ENCODE measurements around the gene TMEM179.

TMEM179 gene

GRCh38 chr14:104598039-104598909, 6.3 kb downstream of the TMEM179 start:
- no peak for FAIRE-seq

DNA sequence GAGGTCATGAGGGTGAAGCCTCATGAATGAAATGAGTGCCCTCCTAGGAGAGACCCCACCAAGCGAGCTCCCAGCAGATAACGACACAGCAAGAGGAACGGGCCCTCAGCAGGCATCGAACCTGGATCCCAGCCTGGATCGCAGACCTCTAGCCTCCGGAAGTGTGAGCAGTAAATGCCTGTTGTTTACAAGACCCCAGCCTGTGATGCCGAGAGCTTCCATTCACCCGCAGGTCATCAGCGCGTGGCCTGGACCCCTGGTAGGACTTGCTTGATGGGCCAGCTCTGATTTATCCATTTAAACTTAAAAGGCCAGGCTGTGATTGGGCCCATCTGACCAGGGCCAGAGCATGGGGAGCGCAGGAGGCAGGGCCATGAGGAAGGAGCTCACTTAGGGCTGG, 7.0 kb downstream of the TMEM179 start:
- FAIRE-seq = no peak

DNA sequence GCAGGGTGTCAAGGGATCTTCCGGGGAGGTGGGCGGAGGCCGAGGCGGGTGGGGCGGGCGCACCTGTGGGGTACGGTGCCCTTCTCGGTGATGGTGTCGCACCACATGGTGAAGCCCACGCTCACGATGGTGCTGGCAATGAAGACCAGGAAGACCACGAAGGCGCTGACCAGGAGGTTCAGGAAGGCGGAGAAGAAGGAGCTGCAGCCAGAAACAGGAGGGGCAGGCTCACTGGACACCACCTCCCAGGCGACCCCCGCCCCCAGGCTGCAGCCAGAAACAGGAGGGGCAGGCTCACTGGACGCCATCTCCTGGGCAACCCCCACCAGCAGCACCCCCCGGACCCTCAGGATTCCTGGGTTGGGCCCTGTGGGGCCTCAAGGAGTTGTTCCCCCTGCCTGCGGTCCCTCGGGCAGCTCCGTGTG, 7.6 kb downstream of the TMEM179 start:
- FAIRE-seq = no peak

DNA sequence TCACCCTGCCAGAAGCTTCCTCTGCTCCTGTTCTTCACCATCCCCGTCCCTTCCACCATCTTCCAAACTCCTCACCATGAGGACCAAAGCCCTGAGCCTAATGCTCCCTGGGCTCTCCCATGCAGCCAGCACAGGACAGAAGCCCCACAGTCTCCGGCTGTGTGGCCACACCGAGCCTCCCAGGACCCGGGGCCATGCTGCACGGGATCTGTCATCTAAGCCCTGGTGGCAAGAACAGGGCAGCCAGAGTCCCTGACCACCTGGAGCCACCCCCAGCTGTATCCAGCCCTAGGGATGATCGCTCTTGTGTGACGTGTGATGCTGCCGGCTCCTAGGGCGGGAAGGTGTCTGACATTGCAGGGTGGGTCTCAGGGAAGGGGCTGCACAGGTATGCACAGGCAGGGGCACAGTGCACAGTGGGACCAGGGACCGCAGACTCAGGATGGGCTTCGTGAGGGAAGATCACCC, 8.1 kb downstream of the TMEM179 start:
- no peak for FAIRE-seq

DNA sequence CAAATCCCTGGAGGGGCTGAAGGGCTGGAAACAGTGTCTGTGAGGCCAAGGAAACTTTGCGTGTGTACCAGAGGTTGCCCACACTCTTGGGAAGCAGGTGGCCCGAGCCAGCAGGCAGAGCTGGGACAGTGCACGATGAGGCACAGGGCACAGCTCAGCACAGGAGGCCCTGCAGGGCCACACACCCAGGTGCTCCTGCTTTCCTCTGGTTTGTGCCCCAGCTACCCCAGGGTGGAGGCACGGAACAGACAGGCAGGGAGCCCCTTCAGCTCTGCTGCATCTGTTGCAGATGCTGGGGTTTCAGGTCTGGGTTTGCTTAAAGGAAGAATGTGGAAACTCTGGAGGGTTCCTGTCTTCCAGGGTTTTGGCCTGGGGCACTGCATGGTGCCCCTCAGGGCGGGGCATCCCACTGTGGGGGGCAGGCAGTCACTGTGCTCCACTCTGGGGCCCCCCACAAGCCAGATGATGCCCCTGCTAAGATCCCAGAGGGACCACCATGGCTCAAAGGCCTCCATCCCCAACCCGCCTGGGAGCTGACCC, 8.6 kb downstream of the TMEM179 start:
- no peak for FAIRE-seq

- FAIRE-seq = no peak
Measured at GRCh38 chr14:104595116-104595675, 9.4 kb downstream of the TMEM179 start.

DNA sequence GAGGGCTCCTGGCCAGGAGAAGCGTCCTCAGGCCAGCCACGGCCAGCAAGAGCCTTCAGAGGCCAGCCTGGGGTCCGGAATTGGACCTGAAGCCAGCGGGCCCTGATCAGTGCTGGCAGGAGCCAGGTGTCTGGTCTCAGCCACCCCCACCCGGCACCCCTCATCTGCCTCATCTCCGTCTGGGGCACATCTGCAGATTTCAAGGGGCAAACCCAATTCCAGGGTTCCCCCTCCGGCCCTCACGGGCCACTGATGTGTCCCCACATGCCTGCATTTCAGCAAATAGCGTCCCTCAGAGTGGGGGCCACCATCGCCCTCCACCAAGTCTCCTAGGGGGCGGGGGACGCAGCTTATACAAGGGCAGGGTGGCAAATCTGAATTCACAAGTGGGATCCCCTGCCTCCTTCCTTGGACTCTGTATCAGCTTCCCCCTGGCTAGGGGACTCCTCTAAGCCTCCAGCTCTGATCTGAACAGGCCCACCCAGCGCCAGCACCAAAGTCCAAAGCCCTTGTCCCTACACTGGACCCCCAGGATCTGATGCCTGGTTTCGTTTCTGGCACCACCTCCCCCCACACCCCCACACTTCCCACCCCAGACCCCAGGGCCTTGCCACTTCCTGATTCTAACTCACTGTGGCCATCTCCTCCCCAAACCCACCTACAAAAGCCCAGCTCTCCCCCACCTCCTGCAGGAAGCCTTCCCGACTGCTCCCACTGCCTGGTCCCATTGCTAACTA, 10.1 kb downstream of the TMEM179 start:
- no peak for FAIRE-seq

DNA sequence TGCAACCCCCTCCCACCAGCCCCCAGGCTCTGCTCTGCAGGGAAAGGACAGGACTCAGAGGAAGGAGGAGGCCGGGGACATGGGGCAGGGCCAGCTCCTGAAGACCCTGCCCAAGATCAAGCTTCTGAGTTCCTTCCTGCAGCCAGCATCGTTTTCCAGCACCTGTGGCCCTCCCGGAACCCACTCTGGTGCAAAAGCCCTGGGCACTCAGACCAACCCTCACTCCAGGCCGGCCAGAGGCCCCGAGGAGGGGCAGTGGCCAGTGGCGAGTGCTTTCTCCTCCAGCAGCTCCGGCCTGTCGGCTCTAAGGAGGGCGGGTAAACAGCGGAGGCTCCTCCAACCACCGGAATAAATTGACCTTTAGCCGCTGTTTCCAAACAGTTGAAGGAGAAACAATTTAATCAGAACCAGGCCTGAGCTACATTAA, 10.8 kb downstream of the TMEM179 start:
- FAIRE-seq = no peak

GRCh38 chr14:104593241-104593701, 11.3 kb downstream of the TMEM179 start:
- FAIRE-seq = no peak

- no peak for FAIRE-seq
Measured at GRCh38 chr14:104592785-104593184, 11.8 kb downstream of the TMEM179 start.

DNA sequence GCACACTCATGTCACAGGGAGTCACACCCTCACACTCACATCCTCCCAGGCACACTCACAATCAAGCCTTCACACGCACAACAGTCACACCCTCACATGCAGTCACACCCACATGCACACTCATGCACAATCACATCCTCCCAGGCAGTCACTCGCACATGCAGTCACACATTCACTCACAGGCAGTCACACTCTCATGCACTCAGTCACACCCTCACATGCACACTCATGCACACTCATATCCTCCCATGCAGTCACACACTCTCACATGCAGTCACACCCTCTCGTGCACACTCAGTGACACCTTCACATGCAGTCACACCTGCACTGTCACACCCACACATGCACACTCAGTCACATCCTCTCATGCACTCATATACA, 12.3 kb downstream of the TMEM179 start:
- FAIRE-seq = no peak

GRCh38 chr14:104591506-104592291, 12.9 kb downstream of the TMEM179 start:
- FAIRE-seq = no peak

GRCh38 chr14:104591031-104591430, 13.5 kb downstream of the TMEM179 start:
- no peak for FAIRE-seq

DNA sequence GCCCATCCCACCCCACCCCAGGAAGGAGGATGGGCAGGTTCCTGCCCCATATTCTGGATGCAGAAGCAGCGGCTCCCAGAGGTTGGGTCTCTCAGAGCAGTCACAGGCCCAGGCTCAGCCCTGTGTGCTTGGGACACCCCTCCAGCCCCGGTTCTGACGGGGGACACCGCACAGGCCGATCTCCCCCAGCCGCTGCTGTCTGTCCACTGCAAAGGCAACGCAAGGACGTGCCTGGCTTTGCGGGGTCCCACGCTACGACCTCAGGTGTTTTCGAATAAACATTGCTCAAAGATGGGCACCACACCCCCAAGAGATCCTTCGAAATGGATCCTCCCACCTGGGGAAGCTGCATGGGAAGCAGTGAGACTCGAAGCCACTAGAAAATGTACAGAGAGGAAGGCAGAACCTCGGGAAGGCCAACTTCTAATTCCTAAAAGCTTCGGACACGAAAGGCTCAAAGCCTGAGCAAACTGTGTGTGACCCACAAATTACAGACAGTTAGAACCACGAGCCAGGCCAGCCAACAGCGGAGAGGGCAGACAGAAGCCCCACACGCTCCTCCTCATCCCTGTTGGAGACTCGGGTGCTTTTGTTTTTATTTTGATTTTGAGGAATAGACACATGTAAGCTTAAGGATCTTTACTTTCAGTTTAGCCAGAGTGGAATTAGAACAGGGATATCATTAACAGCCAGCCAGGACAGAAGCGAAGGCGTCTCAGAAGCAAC, 14.2 kb downstream of the TMEM179 start:
- FAIRE-seq = no peak

DNA sequence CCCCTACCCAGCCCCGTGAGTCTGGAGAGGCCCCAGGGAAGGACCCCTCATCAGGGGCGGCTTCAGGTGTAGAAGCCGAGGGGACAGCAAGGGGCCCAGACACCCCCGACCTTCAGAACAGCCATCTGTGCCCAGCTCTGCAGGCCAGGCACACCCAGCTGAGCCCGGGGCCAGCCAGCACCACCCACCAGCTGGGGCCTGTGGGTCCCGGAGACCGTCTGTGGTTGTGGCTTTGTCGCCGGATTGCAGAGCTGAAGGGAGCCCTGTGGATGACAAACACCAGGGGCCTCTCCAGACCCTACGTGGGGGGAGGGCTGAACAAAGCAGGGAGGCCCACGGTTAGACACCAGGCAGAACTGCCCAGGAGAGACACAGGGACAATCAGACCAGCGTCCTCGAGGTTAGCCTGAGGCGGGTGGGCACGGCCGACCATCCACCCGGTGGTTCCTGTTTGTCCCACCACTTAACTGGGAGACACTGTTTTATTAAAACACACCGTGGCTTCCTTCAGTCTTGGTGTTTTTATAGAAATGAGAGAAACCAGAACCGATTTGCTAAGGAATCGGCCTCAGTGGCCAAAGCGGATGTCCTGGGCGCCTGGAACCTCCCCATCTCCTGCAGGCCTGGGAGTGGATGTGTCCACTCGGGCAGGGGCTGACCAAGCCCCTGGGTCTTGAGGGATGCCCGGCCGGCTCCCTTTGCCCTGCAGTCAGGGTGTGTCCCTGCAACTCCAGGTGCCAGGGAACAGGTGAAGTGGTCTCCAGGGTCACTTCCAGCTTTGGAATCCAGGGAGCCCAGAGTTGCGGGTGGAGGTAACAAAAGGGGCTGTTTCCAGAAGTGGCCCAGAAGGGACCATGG, 15.0 kb downstream of the TMEM179 start:
- no peak for FAIRE-seq

GRCh38 chr14:104588066-104588857, 16.3 kb downstream of the TMEM179 start:
- FAIRE-seq = no peak

DNA sequence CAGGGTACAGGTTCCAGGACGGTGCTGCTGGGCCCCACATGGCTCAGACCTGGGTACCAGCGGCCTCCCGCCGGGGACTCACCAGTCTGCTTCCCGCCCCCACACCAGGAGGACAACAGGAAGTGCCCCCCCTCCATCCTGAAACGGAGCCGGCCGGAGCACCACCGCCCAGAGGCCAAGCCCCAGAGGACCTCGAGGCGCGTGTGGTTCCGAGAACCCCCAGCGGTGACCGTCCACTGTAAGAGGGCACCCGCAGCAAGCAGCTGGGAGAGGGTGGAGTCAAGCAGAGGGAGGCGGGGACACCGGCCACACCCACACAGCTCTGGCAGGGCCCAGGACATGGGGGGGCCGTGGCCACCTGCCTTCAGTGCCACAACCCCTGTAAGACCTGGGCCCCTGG, 16.9 kb downstream of the TMEM179 start:
- FAIRE-seq = no peak

GRCh38 chr14:104586832-104587620, 17.5 kb downstream of the TMEM179 start:
- no peak for FAIRE-seq
